Effector memory CD8-positive, alpha-beta T cell (primary cell): ENCODE data around the gene C10orf105.

Source experiments
- ATAC-seq: fragments of 150-1000 bp; cut with Tn5 transposase; replicated peaks from 2 replicates; pipeline ENCODE4 v1.10.0; 2021; ENCODE audit warnings: mild to moderate bottlenecking, moderate library complexity
- DNase-seq, 3 experiments: peaks; one replicate each; pipeline ENCODE4 v3.0.0; 2021
- H3K27ac Mint-ChIP-seq, 2 donors: one replicate each; pipeline ENCODE4 v1.8.0; 2022; ENCODE audit warnings: mild to moderate bottlenecking in 2 of 2, mixed read lengths in 2 of 2, moderate library complexity in 2 of 2
- H3K27me3 Mint-ChIP-seq, 2 donors: one replicate each; pipeline ENCODE4 v1.8.0; 2022; ENCODE audit warnings: mixed read lengths in 2 of 2
- H3K36me3 Mint-ChIP-seq: one replicate; pipeline ENCODE4 v1.8.0; 2022; ENCODE audit warnings: mild to moderate bottlenecking, moderate library complexity, mixed read lengths; ENCODE audit not compliant: insufficient read depth
- H3K4me1 Mint-ChIP-seq, 2 donors: one replicate each; pipeline ENCODE4 v1.8.0; 2022; ENCODE audit warnings: low read depth in 2 of 2, mixed read lengths in 2 of 2
- H3K4me3 Mint-ChIP-seq, 2 donors: one replicate each; pipeline ENCODE4 v1.8.0; 2022; ENCODE audit warnings: mild to moderate bottlenecking in 2 of 2, mixed read lengths in 2 of 2, moderate library complexity in 2 of 2
- H3K9me3 Mint-ChIP-seq, 2 donors: one replicate each; pipeline ENCODE4 v1.8.0; 2022; ENCODE audit warnings: mixed read lengths in 2 of 2

The C10orf105 gene

GRCh38 chr10:71677261-71677660 lies 42.3 kb downstream of the C10orf105 start:
- ATAC-seq = no peak
- H3K4me3 Mint-ChIP-seq = no peak overlapping the region
- peaks cover 0 to 29% of the 10 kb centered on the region in 2 donors for H3K27me3 Mint-ChIP-seq
- no peaks in the 10 kb centered on the region for H3K9me3 Mint-ChIP-seq
- peaks cover 2% of the 10 kb centered on the region for H3K36me3 Mint-ChIP-seq
- H3K27ac Mint-ChIP-seq = no peak overlapping the region
- no peak for DNase-seq
- H3K4me1 Mint-ChIP-seq = no peaks in the 10 kb centered on the region

GRCh38 chr10:71675295-71675970 lies 44.1 kb downstream of the C10orf105 start:
- Mint-ChIP-seq H3K9me3 (no peaks in the 10 kb centered on the region), H3K4me1 (peaks cover 0 to 2% of the 10 kb centered on the region in 2 donors), H3K4me3 (no peak overlapping the region), H3K27me3 (peaks cover 0 to 29% of the 10 kb centered on the region in 2 donors), H3K27ac (no peak overlapping the region), H3K36me3 (peaks cover under 1% of the 10 kb centered on the region)
- DNase-seq (no peak), ATAC-seq (no peak)

GRCh38 chr10:71671994-71672946 lies 47.3 kb downstream of the C10orf105 start:
- DNase-seq (no peak), ATAC-seq (no peak)
- Mint-ChIP-seq H3K27ac (no peak overlapping the region), H3K4me3 (no peak overlapping the region), H3K9me3 (no peaks in the 10 kb centered on the region), H3K4me1 (peaks cover 4 to 6% of the 10 kb centered on the region in 2 donors), H3K36me3 (peaks cover 3% of the 10 kb centered on the region), H3K27me3 (peaks cover 0 to 2% of the 10 kb centered on the region in 2 donors)

- no peak overlapping the region for H3K4me3 Mint-ChIP-seq
- DNase-seq (no peak), ATAC-seq (no peak)
- H3K9me3 Mint-ChIP-seq = no peaks in the 10 kb centered on the region
- H3K27ac Mint-ChIP-seq = no peak overlapping the region
- H3K27me3 Mint-ChIP-seq = peaks cover 11 to 14% of the 10 kb centered on the region in 2 donors
- H3K4me1 Mint-ChIP-seq = peaks cover 4 to 9% of the 10 kb centered on the region in 2 donors
- peaks cover 3% of the 10 kb centered on the region for H3K36me3 Mint-ChIP-seq
Observed at GRCh38 chr10:71667387-71667752, 52.2 kb downstream of the C10orf105 start.

GRCh38 chr10:71666639-71667386 lies 52.8 kb downstream of the C10orf105 start:
- DNase-seq (no peak), ATAC-seq (no peak)
- peaks cover 11 to 16% of the 10 kb centered on the region in 2 donors for H3K27me3 Mint-ChIP-seq
- peaks cover 3% of the 10 kb centered on the region for H3K36me3 Mint-ChIP-seq
- H3K9me3 Mint-ChIP-seq = no peaks in the 10 kb centered on the region
- peaks cover 4 to 7% of the 10 kb centered on the region in 2 donors for H3K4me1 Mint-ChIP-seq
- H3K27ac Mint-ChIP-seq = peak overlapping the region in 1 of 2 donors; percentile 21
- H3K4me3 Mint-ChIP-seq = no peak overlapping the region

- no peaks in the 10 kb centered on the region for H3K9me3 Mint-ChIP-seq
- no peak for DNase-seq
- peaks cover 4 to 7% of the 10 kb centered on the region in 2 donors for H3K4me1 Mint-ChIP-seq
- no peak for ATAC-seq
- peaks cover 11 to 16% of the 10 kb centered on the region in 2 donors for H3K27me3 Mint-ChIP-seq
- peaks cover 2% of the 10 kb centered on the region for H3K36me3 Mint-ChIP-seq
- no peak overlapping the region for H3K27ac Mint-ChIP-seq
- no peak overlapping the region for H3K4me3 Mint-ChIP-seq
Observed at GRCh38 chr10:71665456-71665855, 54.1 kb downstream of the C10orf105 start.

- no peaks in the 10 kb centered on the region for H3K36me3 Mint-ChIP-seq
- no peak for DNase-seq
- H3K9me3 Mint-ChIP-seq = no peaks in the 10 kb centered on the region
- H3K4me1 Mint-ChIP-seq = peaks cover 4 to 6% of the 10 kb centered on the region in 2 donors
- no peak overlapping the region for H3K27ac Mint-ChIP-seq
- H3K4me3 Mint-ChIP-seq = no peak overlapping the region
- H3K27me3 Mint-ChIP-seq = peaks cover 11 to 16% of the 10 kb centered on the region in 2 donors
- ATAC-seq = no peak
Observed at GRCh38 chr10:71664585-71664984, 55.0 kb downstream of the C10orf105 start.

- no peak for ATAC-seq
- H3K27ac Mint-ChIP-seq = no peak overlapping the region
- H3K4me1 Mint-ChIP-seq = peaks cover 4 to 6% of the 10 kb centered on the region in 2 donors
- peaks cover 11 to 16% of the 10 kb centered on the region in 2 donors for H3K27me3 Mint-ChIP-seq
- H3K36me3 Mint-ChIP-seq = no peaks in the 10 kb centered on the region
- no peak overlapping the region for H3K4me3 Mint-ChIP-seq
- no peak for DNase-seq
- H3K9me3 Mint-ChIP-seq = no peaks in the 10 kb centered on the region
Observed at GRCh38 chr10:71663311-71663710, 56.3 kb downstream of the C10orf105 start.

- Mint-ChIP-seq H3K27ac (no peak overlapping the region), H3K27me3 (peaks cover 11 to 16% of the 10 kb centered on the region in 2 donors), H3K36me3 (no peaks in the 10 kb centered on the region), H3K9me3 (no peaks in the 10 kb centered on the region), H3K4me1 (no peaks in the 10 kb centered on the region), H3K4me3 (no peak overlapping the region)
- DNase-seq (no peak), ATAC-seq (no peak)
Observed at GRCh38 chr10:71661779-71662336, 57.7 kb downstream of the C10orf105 start.
